GM19455 (cell line): ENCODE data around the gene SLC9C1.
A peak's percentile ranks its signal among the peaks of the same experiment; 100 is the strongest.
"Not testable (repeated sequence)": the region's sequence is repeated elsewhere in the genome, so short reads cannot be mapped to it uniquely, and the experiment has no call there.

Experiments
- ATAC-seq: cut with Tn5 transposase; IDR thresholded peaks from one replicate; pipeline ENCODE4 v1.9.1; 2021; ENCODE audit not compliant: unreplicated experiment

The SLC9C1 gene

GRCh38 chr3:112199622-112200316, 94.2 kb downstream of the SLC9C1 start:
- no peak for ATAC-seq

GRCh38 chr3:112197131-112197530, 96.9 kb downstream of the SLC9C1 start:
- no peak for ATAC-seq

- no peak for ATAC-seq
Measured at GRCh38 chr3:112187300-112187699, 106.7 kb downstream of the SLC9C1 start.

GRCh38 chr3:112185423-112186035, 108.5 kb downstream of the SLC9C1 start:
- ATAC-seq: not testable (repeated sequence)

- ATAC-seq: no peak
Measured at GRCh38 chr3:112175646-112176045, 118.4 kb downstream of the SLC9C1 start.

- no peak for ATAC-seq
Measured at GRCh38 chr3:112175037-112175436, 119.0 kb downstream of the SLC9C1 start.

GRCh38 chr3:112171144-112171543, 122.9 kb downstream of the SLC9C1 start:
- no peak for ATAC-seq

GRCh38 chr3:112170046-112170445, 124.0 kb downstream of the SLC9C1 start:
- ATAC-seq: no peak

GRCh38 chr3:112167758-112168157, 126.3 kb downstream of the SLC9C1 start:
- ATAC-seq: no peak

- no peak for ATAC-seq
Measured at GRCh38 chr3:112149136-112149535, 144.9 kb downstream of the SLC9C1 start.

- no peak for ATAC-seq
Measured at GRCh38 chr3:112143689-112144088, 150.3 kb downstream of the SLC9C1 start.

- no peak for ATAC-seq
Measured at GRCh38 chr3:112143251-112143650, 150.8 kb downstream of the SLC9C1 start.

- ATAC-seq: no peak
Measured at GRCh38 chr3:112141293-112141692, 152.7 kb downstream of the SLC9C1 start.

GRCh38 chr3:112140584-112140983, 153.4 kb downstream of the SLC9C1 start:
- ATAC-seq: no peak

GRCh38 chr3:112138219-112138969, 155.6 kb downstream of the SLC9C1 start:
- ATAC-seq: no peak

GRCh38 chr3:112137781-112138180, 156.2 kb downstream of the SLC9C1 start:
- no peak for ATAC-seq

- ATAC-seq: peak; percentile 36
Measured at GRCh38 chr3:112136959-112137693, 156.9 kb downstream of the SLC9C1 start.

- no peak for ATAC-seq
Measured at GRCh38 chr3:112136046-112136445, 158.0 kb downstream of the SLC9C1 start.

GRCh38 chr3:112134335-112135124, 159.5 kb downstream of the SLC9C1 start:
- ATAC-seq: no peak

- no peak for ATAC-seq
Measured at GRCh38 chr3:112133626-112134334, 160.2 kb downstream of the SLC9C1 start.
